ENCODE measurements around the gene APOBEC3B.

- TF ChIP-seq EP300 (IDR thresholded peaks at IDR 0.05; ENCODE audit: low read depth) (no peak), POLR2A (IDR thresholded peaks at IDR 0.05) (no peak), CTCF (IDR thresholded peaks at IDR 0.05) (no peak), POLR2AphosphoS5 (IDR thresholded peaks at IDR 0.05) (no peak)
Measured at GRCh38 chr22:38938925-38939324, 43.2 kb upstream of the APOBEC3B start.
